NCI-H748 (cell line): ENCODE results near the gene DOHH.

Experiments used
- DNase-seq: peaks from one replicate; lab custom pipeline; 2025; ENCODE audit not compliant: unreplicated experiment; lab: John Stamatoyannopoulos, UW

DOHH gene

DNA sequence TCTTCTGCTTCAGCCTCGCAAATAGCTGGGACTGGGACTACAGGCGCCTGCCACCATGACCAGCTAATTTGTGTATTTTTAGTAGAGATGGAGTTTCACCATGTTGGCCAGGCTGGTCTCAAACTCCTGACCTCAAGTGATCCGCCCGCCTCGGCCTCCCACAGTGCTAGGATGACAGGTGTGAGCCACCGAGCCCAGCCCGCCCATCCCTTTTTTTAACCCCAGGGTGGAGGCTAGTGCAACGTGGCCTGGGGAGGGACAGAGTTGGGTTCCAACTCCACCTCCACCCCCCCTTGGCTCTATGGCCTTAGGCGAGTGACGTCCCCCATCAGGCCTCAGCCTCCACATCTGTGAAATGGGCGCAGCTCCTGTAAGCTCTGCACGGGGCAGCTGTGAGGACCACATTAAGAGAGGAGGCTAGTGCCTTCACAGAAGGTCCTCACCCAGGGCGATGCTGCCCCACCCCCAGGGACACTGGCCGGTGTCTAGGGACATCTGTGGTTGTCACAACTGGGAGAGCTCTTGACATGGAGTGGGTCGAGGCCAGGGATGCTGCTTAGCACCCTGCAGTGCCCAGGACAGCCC, 57.9 kb downstream of the DOHH start:
- DNase-seq: no peak

DNA sequence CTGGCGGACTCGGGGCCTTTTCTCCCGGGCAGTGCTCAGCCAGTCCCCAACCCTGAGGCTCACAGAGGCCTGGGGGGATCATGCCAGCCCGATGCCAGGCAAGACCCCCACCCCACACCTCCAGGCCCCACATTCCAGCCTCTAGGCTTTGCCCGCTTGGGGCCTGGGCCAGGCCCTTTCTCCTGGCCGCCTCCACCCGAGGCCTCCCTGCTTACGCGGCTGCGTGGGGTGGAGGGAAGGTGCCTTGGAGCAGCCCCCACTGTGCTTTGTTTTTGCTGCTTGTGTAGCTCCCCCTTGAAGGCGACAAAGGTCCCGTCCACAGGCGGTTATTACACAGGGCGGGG, 58.5 kb downstream of the DOHH start:
- no peak for DNase-seq

DNA sequence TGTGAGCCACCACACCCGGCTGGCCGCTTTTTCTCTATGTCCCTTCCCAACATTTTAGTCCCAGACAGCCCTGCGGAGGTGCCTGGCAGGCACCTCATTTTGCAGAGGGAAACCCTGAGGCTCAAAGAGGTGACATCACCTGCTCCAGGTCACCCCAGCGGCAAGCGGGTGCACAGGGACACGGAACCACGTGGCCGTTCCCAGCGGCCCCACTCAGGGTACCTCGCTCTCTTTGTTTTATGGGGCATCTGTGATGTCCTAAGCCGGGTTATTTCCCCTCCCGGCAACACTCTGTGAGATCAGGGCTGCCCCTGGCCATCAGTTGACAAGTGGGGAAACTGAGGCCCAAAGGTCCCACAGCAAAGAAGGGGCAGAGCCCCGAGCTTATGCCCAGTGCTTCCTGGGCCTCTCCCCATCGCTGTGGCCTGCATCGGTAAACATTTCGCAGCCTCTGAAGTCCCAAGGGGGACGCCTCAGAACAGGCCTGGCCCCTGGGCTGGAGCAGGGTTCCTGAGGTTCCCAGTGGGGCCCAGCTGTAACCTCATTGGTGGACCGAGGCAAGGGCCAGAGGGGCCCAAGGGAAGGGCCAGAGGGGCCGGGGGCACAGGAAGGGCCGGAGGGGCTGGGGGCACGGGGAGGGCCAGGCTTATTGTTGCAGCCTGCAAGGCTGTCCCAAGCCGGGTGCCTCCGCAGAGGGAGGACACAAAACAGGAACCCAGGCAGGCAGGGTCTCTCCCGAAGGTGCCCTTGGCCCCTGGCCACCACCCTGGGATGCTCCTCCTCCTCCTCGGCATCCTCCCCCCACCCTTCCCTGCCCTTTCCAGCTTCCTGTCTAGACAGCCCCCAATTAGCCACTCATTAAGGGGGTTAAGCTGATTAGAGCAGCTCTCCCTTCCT, 59.1 kb downstream of the DOHH start:
- no peak for DNase-seq
